Effector memory CD8-positive, alpha-beta T cell (primary cell): Measurements from ENCODE around the gene SLC39A13.

ENCODE experiments used
- ATAC-seq: fragments of 150-1000 bp; cut with Tn5 transposase; replicated peaks from 2 replicates; pipeline ENCODE4 v1.10.0; 2021; ENCODE audit warnings: mild to moderate bottlenecking, moderate library complexity
- DNase-seq, 3 experiments: peaks; one replicate each; pipeline ENCODE4 v3.0.0; 2021
- H3K27ac Mint-ChIP-seq, 2 donors: one replicate each; pipeline ENCODE4 v1.8.0; 2022; ENCODE audit warnings: mild to moderate bottlenecking in 2 of 2, mixed read lengths in 2 of 2, moderate library complexity in 2 of 2
- H3K27me3 Mint-ChIP-seq, 2 donors: one replicate each; pipeline ENCODE4 v1.8.0; 2022; ENCODE audit warnings: mixed read lengths in 2 of 2
- H3K36me3 Mint-ChIP-seq: one replicate; pipeline ENCODE4 v1.8.0; 2022; ENCODE audit warnings: mild to moderate bottlenecking, moderate library complexity, mixed read lengths; ENCODE audit not compliant: insufficient read depth
- H3K4me1 Mint-ChIP-seq, 2 donors: one replicate each; pipeline ENCODE4 v1.8.0; 2022; ENCODE audit warnings: low read depth in 2 of 2, mixed read lengths in 2 of 2
- H3K4me3 Mint-ChIP-seq, 2 donors: one replicate each; pipeline ENCODE4 v1.8.0; 2022; ENCODE audit warnings: mild to moderate bottlenecking in 2 of 2, mixed read lengths in 2 of 2, moderate library complexity in 2 of 2
- H3K9me3 Mint-ChIP-seq, 2 donors: one replicate each; pipeline ENCODE4 v1.8.0; 2022; ENCODE audit warnings: mixed read lengths in 2 of 2

SLC39A13 gene

DNA sequence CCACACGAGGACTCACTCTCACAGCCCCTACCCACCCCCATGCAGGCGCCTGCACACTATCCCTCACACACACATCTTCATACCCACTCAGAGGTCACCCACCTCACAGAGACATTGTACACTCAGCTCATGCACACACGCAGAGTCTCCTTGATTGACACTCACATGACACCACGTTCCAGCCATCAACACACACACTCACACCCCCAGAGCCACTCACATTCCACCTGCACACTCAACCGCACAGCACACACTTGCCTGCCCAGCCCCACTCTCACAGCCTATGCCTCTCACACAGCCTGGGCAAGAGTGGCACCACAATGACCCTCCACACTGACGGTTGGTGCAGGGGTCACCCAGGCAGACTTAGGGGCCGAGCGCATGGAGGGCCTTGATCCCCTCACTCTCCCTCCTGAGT, 32.3 kb upstream of the SLC39A13 start:
- Mint-ChIP-seq H3K4me3 (no peak overlapping the region), H3K27me3 (no peaks in the 10 kb centered on the region), H3K4me1 (no peaks in the 10 kb centered on the region), H3K9me3 (no peaks in the 10 kb centered on the region), H3K36me3 (no peaks in the 10 kb centered on the region), H3K27ac (no peak overlapping the region)
- DNase-seq (no peak), ATAC-seq (no peak)

DNA sequence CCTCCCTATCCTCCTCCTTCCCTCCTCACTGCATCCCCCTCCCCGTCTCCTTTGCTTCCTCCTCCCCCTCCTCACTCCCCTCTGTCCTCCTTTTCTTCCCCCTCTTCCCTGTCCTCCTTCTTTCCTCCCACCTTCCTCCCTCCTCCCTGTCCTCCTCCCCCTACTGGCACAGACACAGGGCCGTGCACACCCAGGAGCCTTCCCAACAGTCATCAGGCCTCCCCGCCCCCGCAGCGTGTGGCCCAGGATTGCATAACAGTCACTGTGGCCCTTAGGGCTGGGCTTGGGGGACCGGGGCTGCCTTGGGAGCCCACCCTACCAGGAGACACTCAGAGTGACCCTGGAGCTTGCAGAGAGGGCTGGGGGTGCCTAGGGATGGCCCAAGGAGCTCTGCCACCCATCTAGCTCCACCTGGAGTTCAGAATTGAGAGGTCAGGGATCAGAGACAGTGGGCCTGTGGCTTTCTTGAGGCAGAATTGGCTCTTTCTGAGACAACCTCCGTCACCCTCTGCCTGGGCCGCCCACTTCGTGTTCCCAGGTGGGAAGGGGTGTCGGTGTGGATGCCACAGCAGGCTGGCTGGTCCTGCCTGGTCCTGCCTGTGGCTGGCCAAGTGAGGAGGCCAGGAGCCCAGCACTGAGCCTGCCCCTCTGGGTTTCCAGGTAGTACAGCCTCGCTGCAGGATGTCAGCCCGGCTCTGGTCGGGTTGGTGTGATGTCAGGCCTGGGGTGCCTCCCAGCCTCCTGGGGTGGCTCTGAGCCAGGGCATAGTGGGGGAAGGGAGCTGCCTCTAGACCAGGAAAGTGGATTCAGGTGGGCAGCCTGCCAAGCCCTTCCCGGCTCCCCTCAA, 31.6 kb upstream of the SLC39A13 start:
- Mint-ChIP-seq H3K4me1 (no peaks in the 10 kb centered on the region), H3K4me3 (no peak overlapping the region)
- no peak for ATAC-seq

DNA sequence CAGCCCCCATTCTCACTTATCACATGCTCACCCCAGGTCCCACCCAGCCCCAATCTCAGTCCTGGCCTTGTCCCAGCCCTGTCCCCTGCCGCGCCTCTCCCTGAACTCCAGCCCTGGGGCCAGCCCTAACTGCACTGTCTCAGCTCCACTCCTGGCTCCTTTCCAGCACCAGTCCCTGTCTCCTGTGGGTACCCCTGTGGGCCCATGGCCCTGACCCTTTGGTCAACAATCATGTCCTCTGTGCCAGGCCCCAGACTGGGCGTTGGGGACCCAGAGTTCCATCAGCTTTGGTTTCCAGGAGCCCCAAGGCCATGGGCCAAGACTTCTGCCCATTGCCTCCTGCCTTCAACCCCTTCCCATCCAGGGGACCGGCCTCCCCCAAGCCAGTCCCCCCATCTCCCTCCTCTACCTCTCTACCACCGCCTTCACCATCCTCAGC, 30.8 kb upstream of the SLC39A13 start:
- peak overlapping the region in 1 of 2 donors; percentile 44 for H3K4me3 Mint-ChIP-seq
- no peaks in the 10 kb centered on the region for H3K9me3 Mint-ChIP-seq
- H3K27ac Mint-ChIP-seq: no peak overlapping the region
- no peaks in the 10 kb centered on the region for H3K27me3 Mint-ChIP-seq
- DNase-seq (no peak), ATAC-seq (no peak)
- no peaks in the 10 kb centered on the region for H3K4me1 Mint-ChIP-seq
- H3K36me3 Mint-ChIP-seq: no peaks in the 10 kb centered on the region

More for the DNA sequence above, 31.6 kb upstream of the SLC39A13 start:
- Mint-ChIP-seq H3K27ac (no peak overlapping the region), H3K36me3 (no peaks in the 10 kb centered on the region), H3K27me3 (no peaks in the 10 kb centered on the region), H3K9me3 (no peaks in the 10 kb centered on the region)
- DNase-seq: no peak

DNA sequence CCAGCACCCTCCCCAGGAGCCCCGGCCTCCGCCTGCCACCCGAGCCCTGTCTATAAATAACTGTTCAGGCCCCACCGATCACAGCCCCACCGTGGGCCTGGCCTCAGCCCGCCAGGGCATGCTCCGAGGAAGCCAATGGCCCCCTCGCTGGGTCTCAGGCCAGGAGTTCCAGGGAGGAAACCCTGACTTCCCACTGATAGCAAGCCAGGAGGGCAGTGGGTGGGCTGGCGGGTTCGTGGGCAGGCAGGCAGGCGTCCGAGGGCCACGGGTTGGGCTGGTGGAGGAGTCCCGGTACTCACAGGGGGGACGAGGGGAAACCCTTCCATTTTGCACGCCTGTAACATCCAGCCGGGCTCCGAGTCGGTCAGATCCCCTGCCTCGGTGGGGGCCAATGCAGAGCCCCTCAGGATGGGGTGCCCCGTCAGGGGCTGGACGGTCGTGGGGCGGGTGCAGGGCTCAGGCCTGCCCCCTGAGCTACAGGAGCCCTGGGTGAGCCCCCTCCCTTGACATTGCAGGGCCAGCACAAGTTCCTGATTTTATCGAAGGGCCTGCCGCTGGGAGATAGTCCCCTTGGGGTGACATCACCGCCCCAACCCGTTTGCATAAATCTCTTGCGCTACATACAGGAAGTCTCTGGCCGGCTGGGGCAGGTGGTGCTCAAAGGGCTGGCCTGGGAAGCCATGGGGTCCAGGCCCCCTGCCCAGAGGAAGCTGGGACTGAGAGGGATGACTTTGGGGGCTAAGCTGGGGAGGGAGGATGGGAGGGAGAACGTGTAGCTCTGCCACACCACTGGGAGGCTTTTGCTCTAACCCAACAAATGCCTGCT, 30.2 kb upstream of the SLC39A13 start, which contains the start of gene SPI1:
Gene SPI1, minus strand, starts transcription at position 538 of the 826 bp plus-strand sequence. Its CDS starts 194 bp downstream, at position 344.
- Mint-ChIP-seq H3K27me3 (no peaks in the 10 kb centered on the region), H3K9me3 (no peaks in the 10 kb centered on the region), H3K36me3 (no peaks in the 10 kb centered on the region), H3K4me3 (peak within 1 kb of the TSS in 1 of 2 donors; percentile 44), H3K4me1 (no peaks in the 10 kb centered on the region), H3K27ac (no peak within 1 kb of the TSS)
- ATAC-seq (peak; percentile 53), DNase-seq (no peak)

DNA sequence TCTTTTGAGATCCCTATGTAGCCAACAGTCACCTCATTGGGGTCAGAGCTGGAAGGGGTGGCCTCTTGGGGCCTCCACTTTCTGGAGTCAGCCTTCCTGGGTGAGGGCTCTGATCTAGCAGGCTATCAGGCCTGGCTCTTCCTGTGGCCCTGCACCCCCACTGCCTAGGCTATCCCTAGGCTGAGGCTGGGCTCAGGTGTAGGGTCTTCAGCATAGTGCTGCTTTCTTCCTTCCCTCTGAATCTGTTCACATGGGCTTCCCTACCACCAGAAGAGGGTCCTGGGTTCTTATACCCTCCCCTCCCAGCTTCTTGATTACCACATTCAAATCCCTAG, 29.6 kb upstream of the SLC39A13 start:
- DNase-seq (no peak), ATAC-seq (no peak)
- Mint-ChIP-seq H3K36me3 (peaks cover 1% of the 10 kb centered on the region), H3K27me3 (no peaks in the 10 kb centered on the region), H3K4me3 (no peak overlapping the region), H3K9me3 (no peaks in the 10 kb centered on the region), H3K27ac (no peak overlapping the region), H3K4me1 (no peaks in the 10 kb centered on the region)

DNA sequence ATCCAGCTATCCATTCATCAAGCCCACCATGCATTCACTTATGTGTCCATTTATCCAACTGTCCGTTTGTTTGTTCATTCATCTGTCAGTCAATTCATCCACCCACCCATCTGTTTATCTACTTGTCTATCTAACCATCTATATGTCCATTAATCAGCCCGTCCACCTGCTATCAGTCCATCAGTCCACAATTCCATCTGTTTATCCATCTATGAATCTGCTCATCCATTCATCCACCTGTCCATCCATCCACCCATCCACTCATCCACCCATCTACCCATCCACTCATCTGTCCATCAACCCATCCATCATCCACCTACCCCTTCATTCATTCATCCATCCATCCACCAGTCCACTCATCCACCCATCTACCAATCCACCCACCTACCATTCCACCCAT, 29.1 kb upstream of the SLC39A13 start:
- H3K36me3 Mint-ChIP-seq: peaks cover 4% of the 10 kb centered on the region
- H3K9me3 Mint-ChIP-seq: no peaks in the 10 kb centered on the region
- H3K27ac Mint-ChIP-seq: no peak overlapping the region
- no peak for ATAC-seq
- H3K27me3 Mint-ChIP-seq: no peaks in the 10 kb centered on the region
- no peaks in the 10 kb centered on the region for H3K4me1 Mint-ChIP-seq
- no peak overlapping the region for H3K4me3 Mint-ChIP-seq
- no peak for DNase-seq

DNA sequence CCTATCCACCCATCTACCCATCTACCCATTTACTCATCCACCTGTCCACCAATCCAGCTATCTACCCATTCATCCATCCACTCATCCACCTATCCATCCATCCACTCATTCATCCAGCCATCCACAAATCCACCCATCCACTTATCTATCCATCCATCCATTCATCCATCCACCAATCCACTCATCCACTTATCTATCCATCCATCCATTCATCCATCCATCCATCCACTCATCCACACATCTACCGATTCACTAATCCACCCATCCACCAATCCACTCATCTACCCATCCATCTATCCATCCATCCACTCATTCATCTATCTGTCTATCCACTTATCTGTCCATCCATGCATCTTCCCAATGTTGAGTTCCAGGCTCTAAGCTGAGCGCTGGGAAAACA, 28.3 kb upstream of the SLC39A13 start:
- no peak overlapping the region for H3K27ac Mint-ChIP-seq
- peaks cover 4% of the 10 kb centered on the region for H3K36me3 Mint-ChIP-seq
- H3K4me1 Mint-ChIP-seq: no peaks in the 10 kb centered on the region
- H3K4me3 Mint-ChIP-seq: no peak overlapping the region
- no peaks in the 10 kb centered on the region for H3K27me3 Mint-ChIP-seq
- no peaks in the 10 kb centered on the region for H3K9me3 Mint-ChIP-seq
- ATAC-seq (no peak), DNase-seq (no peak)

DNA sequence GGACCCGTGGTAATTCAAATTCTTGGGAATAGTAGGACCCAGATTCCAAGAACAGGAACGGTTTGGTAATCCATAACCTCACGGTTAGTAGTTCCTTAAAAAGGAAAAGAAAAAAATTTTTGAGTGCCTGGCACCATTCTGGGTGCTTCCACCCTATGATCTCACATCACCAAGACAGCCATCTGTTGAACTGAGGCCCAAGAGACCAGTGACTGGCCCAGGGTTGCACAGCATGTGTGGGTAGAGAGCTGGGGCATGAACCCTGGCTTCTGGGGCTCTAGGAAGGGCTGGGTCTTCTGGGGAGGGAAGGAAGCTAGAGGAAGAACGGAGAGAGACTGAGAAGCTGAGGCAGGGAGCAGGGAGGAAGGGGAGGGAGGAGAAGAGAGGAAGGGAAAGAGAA, 25.3 kb upstream of the SLC39A13 start:
- no peak overlapping the region for H3K4me3 Mint-ChIP-seq

DNA sequence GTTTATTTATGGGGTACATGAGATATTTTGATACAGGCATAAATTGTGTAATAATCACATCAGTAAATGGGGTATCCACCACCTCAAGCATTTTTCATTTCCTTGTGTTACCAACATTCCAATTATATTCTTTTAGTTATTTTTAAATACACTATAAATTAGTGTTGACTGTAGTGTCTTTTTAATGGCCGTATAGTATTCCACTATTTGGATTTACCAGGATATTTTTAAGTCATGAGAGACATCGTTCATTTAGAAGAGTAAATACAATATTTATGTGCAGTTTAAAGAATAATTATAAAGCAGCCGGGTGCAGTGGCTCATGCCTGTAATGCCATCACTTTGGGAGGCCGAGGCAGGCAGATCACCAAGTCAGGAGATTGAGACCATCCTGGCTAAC, 23.9 kb upstream of the SLC39A13 start:
- Mint-ChIP-seq H3K36me3 (peaks cover 4% of the 10 kb centered on the region), H3K4me1 (peaks cover 3 to 17% of the 10 kb centered on the region in 2 donors)

More for the DNA sequence above, 25.3 kb upstream of the SLC39A13 start:
- DNase-seq (no peak), ATAC-seq (no peak)
- no peaks in the 10 kb centered on the region for H3K27me3 Mint-ChIP-seq
- H3K36me3 Mint-ChIP-seq: peaks cover 4% of the 10 kb centered on the region
- H3K4me1 Mint-ChIP-seq: peaks cover 0 to 4% of the 10 kb centered on the region in 2 donors
- no peak overlapping the region for H3K27ac Mint-ChIP-seq
- H3K9me3 Mint-ChIP-seq: no peaks in the 10 kb centered on the region

DNA sequence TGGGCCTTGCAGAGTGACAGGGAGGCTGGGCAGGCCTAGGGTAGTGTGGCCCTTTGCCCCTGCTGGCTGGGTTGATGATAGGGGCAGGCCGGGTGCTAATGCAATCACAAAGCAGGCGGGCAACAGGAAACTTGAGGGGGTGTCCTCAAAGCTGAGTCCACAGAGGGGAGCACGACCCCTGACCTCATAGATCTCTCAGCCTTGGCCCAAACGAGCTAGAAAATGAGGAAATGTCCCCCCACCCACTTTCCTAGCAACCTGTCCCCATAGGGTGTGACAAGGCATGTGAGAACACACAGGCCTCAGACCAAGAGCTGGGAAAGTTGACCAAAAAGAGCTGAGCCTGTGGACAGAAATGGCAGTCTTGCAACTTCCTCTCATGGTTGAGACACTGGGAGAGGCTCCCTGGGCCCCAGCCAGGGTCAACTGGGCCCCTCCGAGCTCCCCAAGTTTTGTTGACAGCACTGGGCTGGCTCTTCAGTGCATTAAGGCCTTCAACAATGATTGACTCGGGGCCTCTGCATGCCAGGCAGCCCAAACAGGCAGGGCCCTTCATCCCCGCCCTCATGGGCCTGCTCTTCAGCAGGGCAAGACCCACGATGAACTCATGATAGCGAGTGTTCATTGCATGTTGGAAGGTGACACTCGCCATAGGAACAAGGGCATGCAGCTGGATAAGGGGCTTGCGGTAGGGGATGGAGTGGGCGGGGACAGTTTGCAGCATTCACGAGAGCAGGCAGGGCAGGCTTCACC, 20.3 kb upstream of the SLC39A13 start:
- no peaks in the 10 kb centered on the region for H3K27me3 Mint-ChIP-seq
- no peaks in the 10 kb centered on the region for H3K9me3 Mint-ChIP-seq
- peaks cover 25 to 40% of the 10 kb centered on the region in 2 donors for H3K4me1 Mint-ChIP-seq
- peaks cover 4% of the 10 kb centered on the region for H3K36me3 Mint-ChIP-seq
- DNase-seq: no peak
- no peak for ATAC-seq
- H3K27ac Mint-ChIP-seq: no peak overlapping the region
- peak overlapping the region in 1 of 2 donors; percentile 64 for H3K4me3 Mint-ChIP-seq

More for the DNA sequence above, 23.9 kb upstream of the SLC39A13 start:
- Mint-ChIP-seq H3K27me3 (no peaks in the 10 kb centered on the region), H3K9me3 (no peaks in the 10 kb centered on the region), H3K27ac (no peak overlapping the region), H3K4me3 (no peak overlapping the region)
- no peak for ATAC-seq
- no peak for DNase-seq

DNA sequence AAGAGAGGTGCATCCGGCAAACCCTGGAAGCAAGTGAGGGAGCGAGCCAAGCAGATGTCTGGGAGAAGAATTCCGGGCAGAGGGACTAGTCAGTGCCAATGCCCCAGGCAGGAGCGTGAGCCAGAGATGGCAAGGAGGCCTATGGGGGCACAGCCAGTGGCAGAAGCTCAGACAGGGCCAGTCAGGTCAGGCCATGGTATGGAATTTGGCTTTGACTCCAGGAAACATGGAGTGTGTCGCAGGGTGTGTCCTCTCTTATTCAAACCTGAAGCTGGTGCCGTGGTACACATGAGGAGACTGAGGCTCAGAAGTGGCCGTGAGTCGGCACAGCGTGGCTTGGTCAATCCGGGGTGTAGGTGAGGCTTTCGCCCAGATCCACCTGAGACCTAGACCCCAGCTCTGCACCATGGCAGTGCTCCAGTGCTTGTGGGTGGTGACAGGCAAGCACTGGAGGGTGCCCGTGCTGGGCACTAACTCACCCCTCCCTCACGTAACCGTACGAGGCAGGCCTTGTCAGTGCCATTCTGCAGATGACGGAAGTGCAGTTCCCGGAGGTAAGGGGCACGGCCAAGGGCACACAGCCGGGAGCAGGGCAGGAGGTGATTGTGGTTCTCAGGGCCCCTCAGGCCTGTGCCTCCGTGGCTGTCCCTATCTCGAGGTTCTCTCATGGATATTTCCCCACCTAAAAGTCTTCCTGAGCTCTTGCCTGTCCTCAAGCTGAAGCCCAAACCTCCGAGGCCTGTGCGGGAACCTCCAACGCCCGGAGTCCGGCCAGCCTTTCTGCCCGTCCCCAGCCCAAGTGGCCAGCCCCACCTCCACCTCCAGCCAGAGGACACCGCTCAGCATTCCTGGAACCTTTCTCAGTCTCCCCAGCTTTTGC, 19.5 kb upstream of the SLC39A13 start:
- Mint-ChIP-seq H3K27me3 (no peaks in the 10 kb centered on the region), H3K4me1 (peaks cover 25 to 46% of the 10 kb centered on the region in 2 donors), H3K9me3 (no peaks in the 10 kb centered on the region), H3K27ac (peak overlapping the region in 1 of 2 donors; percentile 75), H3K4me3 (peak overlapping the region; percentile 64 to 75), H3K36me3 (peaks cover 5% of the 10 kb centered on the region)
- DNase-seq (no peak), ATAC-seq (no peak)

DNA sequence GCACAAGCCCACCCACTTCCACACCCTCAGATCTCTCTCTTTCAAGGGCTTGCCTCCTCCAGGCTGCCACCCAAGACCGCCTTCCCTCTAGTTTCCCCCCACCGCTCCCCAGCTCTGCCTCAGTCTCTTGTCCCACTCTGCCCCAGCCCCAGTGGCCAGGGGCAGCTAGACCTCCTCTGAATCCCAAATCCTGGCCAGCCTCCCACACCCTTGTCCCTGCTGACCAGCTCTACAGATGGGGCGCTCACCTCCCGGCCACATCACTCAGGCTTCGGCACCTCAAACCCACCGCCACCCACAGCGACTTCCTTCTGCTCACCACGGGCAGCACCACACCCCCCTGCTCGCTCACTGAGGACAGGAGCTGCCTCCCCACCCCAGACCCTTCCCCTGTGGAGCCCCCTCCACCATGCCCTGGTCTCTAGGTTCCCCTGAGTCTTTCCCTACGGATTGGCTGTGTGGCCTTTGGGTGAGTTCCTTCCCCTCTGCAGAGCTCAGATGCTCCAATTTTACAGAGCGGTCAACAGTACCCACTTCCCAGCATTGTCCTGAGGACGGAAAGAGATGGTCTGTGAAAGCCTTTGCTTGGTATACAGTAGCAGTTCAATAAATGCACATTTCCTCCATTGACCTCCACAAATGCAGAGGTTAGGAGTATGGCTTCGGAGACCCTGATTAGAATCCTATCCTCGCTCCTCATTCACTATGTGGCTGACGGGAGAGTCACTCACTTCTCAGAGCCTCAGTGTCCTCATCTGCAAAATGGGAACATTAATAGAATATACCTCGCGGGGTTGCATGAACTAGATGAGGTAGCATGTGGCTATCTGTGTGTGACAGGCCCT, 18.6 kb upstream of the SLC39A13 start:
- H3K27me3 Mint-ChIP-seq: no peaks in the 10 kb centered on the region
- peak overlapping the region in 1 of 2 donors; percentile 75 for H3K27ac Mint-ChIP-seq
- H3K36me3 Mint-ChIP-seq: peaks cover 5% of the 10 kb centered on the region
- H3K4me3 Mint-ChIP-seq: peak overlapping the region; percentile 64 to 75
- DNase-seq (no peak), ATAC-seq (peak; percentile 64)
- H3K9me3 Mint-ChIP-seq: no peaks in the 10 kb centered on the region
- H3K4me1 Mint-ChIP-seq: peaks cover 29 to 51% of the 10 kb centered on the region in 2 donors
